ENCODE measurements around the gene NOTCH1. TPM values are rescaled to one million over a fixed set of nuclear protein-coding genes. Genes with fewer than 3 reads are reported as not detected.

Gene NOTCH1
- total RNA-seq, 3 donors from 2014 or later: 12.6 to 33.8 (median 21.1) TPM

DNA sequence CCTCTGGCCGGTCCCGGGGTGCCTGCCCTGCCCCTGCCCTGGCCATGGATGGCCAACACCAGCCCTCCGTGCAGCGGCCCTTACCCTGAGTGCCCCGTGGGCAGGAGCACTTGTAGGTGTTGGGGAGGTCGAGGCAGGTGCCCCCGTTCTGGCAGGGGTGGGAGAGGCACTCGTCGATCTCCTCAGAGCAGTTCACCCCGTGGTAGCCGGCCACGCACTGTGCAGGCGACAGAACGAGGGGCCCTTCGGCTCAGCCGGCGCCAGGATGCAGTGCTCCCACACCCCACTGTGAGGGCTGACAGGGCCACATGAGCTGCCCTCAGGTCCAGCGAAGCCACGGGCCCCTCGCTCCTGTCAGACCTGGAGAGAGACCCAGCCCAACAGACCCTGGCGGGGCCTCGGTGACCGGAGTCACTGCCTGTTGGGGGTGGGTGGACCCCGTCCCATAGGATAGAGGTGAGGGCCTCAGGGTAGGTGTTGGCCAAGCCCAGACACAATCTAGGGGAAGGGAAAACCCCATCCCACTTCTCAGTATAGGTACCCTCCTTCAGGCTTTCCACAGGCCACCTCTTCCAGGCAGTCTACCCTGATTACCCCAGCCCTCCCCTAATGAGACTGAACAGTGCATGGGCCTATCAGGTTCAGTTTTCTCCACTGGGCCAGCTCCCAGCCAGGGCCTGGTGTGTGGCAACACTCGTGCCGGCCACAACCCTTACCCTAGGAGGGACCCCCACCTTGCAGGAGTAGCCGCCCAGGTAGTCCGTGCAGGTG is 38.4 kb downstream of the NOTCH1 start:
- intact Hi-C loops (cut with DNase I; ENCODE audit: low total_unique reads): no loop called here
- no peak for DNase-seq (ENCODE audit: low spot score in 2 of 2)
- no peaks in the 10 kb centered on the region for H3K9me3 ChIP-seq
- TF ChIP-seq, protein P1, sequence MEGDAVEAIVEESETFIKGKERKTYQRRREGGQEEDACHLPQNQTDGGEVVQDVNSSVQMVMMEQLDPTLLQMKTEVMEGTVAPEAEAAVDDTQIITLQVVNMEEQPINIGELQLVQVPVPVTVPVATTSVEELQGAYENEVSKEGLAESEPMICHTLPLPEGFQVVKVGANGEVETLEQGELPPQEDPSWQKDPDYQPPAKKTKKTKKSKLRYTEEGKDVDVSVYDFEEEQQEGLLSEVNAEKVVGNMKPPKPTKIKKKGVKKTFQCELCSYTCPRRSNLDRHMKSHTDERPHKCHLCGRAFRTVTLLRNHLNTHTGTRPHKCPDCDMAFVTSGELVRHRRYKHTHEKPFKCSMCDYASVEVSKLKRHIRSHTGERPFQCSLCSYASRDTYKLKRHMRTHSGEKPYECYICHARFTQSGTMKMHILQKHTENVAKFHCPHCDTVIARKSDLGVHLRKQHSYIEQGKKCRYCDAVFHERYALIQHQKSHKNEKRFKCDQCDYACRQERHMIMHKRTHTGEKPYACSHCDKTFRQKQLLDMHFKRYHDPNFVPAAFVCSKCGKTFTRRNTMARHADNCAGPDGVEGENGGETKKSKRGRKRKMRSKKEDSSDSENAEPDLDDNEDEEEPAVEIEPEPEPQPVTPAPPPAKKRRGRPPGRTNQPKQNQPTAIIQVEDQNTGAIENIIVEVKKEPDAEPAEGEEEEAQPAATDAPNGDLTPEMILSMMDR (IDR thresholded peaks at IDR 0.05): no peak
- TF ChIP-seq POLR2A (IDR thresholded peaks at IDR 0.05): no peak
- no peak overlapping the region for H3K4me3 ChIP-seq
- H3K27me3 ChIP-seq: no peaks in the 10 kb centered on the region
- no peak overlapping the region for H3K27ac ChIP-seq
- no peaks in the 10 kb centered on the region for H3K4me1 ChIP-seq
- H3K36me3 ChIP-seq: peaks cover 11% of the 10 kb centered on the region

DNA sequence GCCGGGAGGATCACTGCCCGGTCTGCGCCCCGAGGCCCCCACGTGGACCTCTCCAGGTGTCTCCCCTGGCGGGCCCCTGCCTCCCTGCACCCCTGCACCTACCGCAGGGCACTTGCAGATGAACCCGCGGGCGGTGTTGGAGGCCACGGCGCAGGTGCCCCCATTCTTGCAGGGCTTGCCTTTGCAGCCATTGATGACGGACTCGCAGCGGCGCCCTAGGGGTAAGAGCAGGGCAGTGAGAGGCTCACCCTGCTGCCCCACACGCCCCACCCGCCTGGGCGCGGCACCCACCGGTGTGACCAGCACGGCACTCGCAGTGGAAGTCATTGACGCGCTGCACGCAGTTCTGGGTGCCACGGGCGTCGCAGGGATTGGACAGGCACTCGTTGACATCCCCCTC is 39.4 kb downstream of the NOTCH1 start:
- TF ChIP-seq, protein P1 (IDR thresholded peaks at IDR 0.05): no peak
- TF ChIP-seq POLR2A (IDR thresholded peaks at IDR 0.05): no peak
- TF ChIP-seq POLR2AphosphoS5 (IDR thresholded peaks at IDR 0.05): no peak
- H3K27ac ChIP-seq: no peak overlapping the region
- no peaks in the 10 kb centered on the region for H3K4me1 ChIP-seq
- H3K36me3 ChIP-seq: peaks cover 11% of the 10 kb centered on the region
- no peak for DNase-seq (ENCODE audit: low spot score in 2 of 2)
- H3K27me3 ChIP-seq: no peaks in the 10 kb centered on the region
- H3K9me3 ChIP-seq: no peaks in the 10 kb centered on the region
- intact Hi-C loops (cut with DNase I; ENCODE audit: low total_unique reads): no loop called here
- no peak overlapping the region for H3K4me3 ChIP-seq

DNA sequence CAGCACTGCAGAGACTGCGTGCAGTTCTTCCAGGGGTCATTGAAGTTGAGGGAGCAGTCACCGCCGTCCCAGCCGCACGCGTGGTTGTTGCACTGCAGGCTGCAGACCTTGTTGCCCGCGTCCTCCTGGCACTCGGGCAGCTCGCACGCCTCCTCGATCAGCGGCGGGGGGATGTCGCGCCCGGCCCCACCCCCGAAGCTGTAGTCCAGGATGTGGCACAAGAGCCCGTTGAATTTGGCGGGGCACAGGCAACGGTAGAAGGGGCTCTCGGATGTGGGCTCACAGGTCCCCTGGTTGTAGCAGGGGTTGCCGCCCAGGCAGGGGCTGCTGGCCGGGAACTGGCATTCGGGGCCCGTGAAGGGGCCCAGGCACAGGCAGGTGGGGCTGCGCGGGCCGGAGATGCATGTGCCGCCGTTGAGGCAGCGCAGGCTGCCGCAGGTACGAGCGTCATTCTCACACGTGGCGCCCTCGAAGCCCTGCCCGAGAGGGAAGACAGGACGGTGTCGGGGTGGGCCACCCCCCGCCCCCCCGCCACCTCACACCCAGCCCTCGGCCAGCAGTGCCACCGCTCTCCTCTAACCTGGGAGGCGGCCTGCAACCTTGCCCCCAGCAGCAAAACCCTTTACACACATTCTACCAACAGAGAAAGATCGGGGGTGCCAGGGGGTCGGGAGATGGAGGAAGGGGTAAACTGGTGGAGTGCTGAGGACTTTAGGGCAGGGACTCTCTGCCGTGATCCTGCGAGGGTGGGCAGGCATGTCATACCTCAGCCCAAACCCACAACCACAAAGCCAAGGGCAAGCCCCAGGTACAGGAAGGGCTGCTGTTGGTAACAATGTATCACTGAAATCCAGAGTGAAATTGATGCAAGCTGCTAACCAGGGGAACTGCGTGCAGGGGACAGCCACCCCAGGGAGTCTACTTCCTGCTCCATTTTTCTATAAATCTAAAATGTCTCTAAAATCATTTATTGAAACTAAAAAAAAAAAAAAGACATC is 40.1 kb downstream of the NOTCH1 start:
- no peak overlapping the region for H3K27ac ChIP-seq
- no peak overlapping the region for H3K4me3 ChIP-seq
- H3K9me3 ChIP-seq: no peaks in the 10 kb centered on the region
- peaks cover 14% of the 10 kb centered on the region for H3K36me3 ChIP-seq
- H3K27me3 ChIP-seq: no peaks in the 10 kb centered on the region
- DNase-seq (ENCODE audit: low spot score in 2 of 2): no peak
- no peaks in the 10 kb centered on the region for H3K4me1 ChIP-seq
- TF ChIP-seq POLR2A (IDR thresholded peaks at IDR 0.05) (no peak), POLR2AphosphoS5 (IDR thresholded peaks at IDR 0.05) (no peak)
- TF ChIP-seq, protein P1 (IDR thresholded peaks at IDR 0.05): no peak
- intact Hi-C loops (cut with DNase I; ENCODE audit: low total_unique reads): no loop called here

DNA sequence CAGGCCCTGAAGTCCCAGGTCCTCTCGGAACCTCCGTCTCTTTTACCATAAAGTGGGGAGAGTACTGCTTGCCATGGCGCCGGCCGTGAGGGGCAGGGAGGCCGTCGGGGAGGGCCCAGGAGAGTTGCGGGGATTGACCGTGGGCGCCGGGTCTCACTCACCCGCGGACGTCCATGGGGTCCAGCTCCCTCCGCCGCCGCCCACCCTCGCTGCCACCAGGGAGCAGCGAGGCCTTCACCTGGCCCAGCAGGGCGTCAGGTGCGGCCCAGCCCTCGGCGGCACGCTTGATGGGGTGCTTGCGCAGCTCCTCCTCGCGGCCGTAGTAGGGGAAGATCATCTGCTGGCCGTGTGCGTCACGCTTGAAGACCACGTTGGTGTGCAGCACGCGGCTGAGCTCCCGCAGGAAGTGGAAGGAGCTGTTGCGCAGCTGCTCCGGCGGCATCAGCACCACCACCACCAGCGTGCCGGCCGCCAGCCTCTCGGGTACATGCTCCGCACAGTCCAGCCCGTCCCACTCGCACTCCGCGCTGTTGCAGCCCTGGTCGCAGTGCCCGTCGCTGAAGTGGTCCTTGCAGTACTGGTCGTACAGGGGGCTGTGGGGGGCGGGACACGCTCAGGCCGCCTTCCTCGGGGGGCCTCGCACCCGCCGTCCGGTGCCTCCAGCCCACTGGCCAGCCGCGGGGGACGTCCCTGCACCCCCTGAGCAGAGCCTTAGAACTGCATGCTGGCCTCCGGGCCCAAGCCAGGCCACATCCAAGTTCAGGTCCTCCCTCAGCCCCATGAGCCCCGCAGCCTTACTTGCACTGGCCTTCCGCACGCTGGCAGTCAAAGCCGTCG is 41.1 kb downstream of the NOTCH1 start:
- TF ChIP-seq POLR2AphosphoS5 (IDR thresholded peaks at IDR 0.05): no peak
- no peak for TF ChIP-seq POLR2A (IDR thresholded peaks at IDR 0.05)
- TF ChIP-seq, protein P1 (IDR thresholded peaks at IDR 0.05): no peak
- intact Hi-C loops (cut with DNase I; ENCODE audit: low total_unique reads): no loop called here
- Histone ChIP-seq H3K36me3 (peaks cover 19% of the 10 kb centered on the region), H3K9me3 (no peaks in the 10 kb centered on the region), H3K27ac (no peak overlapping the region), H3K4me3 (no peak overlapping the region), H3K4me1 (no peaks in the 10 kb centered on the region), H3K27me3 (no peaks in the 10 kb centered on the region)
- DNase-seq (ENCODE audit: low spot score in 2 of 2): no peak
